Measurements from ENCODE around the gene PRPF40B.

Gene PRPF40B

GRCh38 chr12:49678711-49679110 is 55.4 kb downstream of the PRPF40B start:
- TF ChIP-seq CTCF (IDR thresholded peaks at IDR 0.05; ENCODE audit: low read depth, low read length): no peak
- DNase-seq (ENCODE audit: extremely low read depth, low read depth): no peak

DNA sequence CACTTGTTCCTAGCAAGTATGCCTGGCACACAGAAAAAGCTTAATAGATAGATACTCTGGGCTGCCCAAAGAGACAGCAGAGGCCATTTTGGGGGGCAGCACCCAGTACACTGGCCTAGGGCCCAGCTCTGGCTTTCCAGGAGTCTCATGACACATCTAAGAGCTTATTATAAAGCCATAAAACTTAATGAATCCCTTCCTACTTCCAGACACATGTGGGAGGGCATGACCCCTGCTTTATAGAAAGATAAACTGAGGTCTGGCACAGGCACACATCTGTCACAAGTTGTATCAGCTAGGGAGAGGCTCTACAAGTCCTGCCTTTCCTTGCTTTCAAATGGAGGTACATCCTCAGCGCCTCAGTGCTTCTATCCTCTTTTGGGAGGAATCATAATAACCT is 56.7 kb downstream of the PRPF40B start:
- no peak for TF ChIP-seq CTCF (IDR thresholded peaks at IDR 0.05; ENCODE audit: low read depth, low read length)
- no peak for DNase-seq (ENCODE audit: extremely low read depth, low read depth)

DNA sequence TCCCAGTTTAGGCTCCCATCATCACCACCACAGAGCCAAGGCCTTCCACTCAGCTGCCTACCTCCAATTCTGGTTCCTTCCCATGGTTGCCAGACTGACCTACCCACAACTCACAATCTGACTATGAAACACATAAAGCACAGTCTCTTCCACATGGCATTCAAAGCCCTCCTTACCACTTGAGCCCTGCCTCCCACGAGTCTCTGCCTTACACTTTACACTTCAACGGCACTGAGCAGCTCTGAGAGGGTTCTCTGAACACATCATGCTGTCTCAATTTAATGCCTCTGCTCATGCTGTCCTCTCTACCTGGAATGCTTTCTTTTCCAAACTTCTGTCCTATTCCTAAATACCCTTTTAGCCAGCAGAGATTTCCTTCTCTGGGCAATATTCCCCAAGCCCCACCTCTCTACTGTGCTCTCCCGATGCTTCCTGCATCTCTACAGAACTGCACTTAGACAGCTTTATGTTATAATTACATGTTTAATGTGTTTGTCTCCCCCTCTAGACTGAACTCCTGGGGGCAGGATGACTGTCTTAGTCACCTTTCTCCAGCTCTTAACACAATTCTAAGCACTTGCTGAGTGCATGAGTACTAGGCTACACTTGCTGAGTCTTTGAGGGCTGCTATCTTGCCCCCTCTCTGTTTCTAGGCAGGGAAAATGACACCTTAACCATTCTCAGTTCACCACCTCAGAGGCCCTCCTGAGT is 60.4 kb downstream of the PRPF40B start:
- no peak for TF ChIP-seq CTCF (IDR thresholded peaks at IDR 0.05; ENCODE audit: low read depth, low read length)

GRCh38 chr12:49684310-49684854 is 61.0 kb downstream of the PRPF40B start:
- no peak for TF ChIP-seq CTCF (IDR thresholded peaks at IDR 0.05; ENCODE audit: low read depth, low read length)
- DNase-seq (ENCODE audit: extremely low read depth, low read depth): no peak

More for the DNA sequence above, 60.4 kb downstream of the PRPF40B start:
- DNase-seq (ENCODE audit: extremely low read depth, low read depth): no peak

GRCh38 chr12:49687941-49688340 is 64.6 kb downstream of the PRPF40B start:
- DNase-seq (ENCODE audit: extremely low read depth, low read depth): no peak
- no peak for TF ChIP-seq CTCF (IDR thresholded peaks at IDR 0.05; ENCODE audit: low read depth, low read length)

GRCh38 chr12:49689237-49689636 is 65.9 kb downstream of the PRPF40B start:
- DNase-seq (ENCODE audit: extremely low read depth, low read depth): no peak
- no peak for TF ChIP-seq CTCF (IDR thresholded peaks at IDR 0.05; ENCODE audit: low read depth, low read length)

DNA sequence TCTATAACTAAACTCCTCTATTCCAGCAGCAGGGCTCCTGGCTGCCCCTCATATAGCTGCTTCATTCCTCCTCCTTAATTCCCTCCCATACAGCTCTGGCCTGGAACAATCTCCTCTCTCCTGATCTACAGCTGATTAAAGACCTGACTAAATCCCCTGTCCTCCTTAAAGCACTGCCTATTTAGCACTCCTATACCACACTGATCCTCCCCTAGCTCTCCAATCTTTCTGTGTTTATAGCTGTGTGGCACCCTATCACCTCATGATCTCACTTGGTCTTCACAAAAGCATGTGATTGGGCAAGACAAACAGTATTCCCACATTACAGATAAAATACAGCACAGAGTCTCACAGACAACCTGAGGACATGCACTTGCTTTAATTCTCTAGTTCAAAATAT is 66.4 kb downstream of the PRPF40B start:
- DNase-seq (ENCODE audit: extremely low read depth, low read depth): no peak
- TF ChIP-seq CTCF (IDR thresholded peaks at IDR 0.05; ENCODE audit: low read depth, low read length): no peak
